ENCODE results near the gene OAF. TPM values are rescaled to one million over a fixed set of nuclear protein-coding genes. Genes with fewer than 3 reads are reported as not detected.

Gene OAF
- total and polyA plus RNA-seq, 2 donors (not counting 1 experiment from before 2014, with no cell fraction given), result 1.3 to 1.9 TPM

GRCh38 chr11:120194166-120194565 lies 16.7 kb upstream of the OAF start:
- no peaks in the 10 kb centered on the region for H4K20me1 ChIP-seq (ENCODE audit: control insufficient read depth, insufficient read depth, low read length, poor library complexity, severe bottlenecking)
- no peak overlapping the region for H2AFZ ChIP-seq (ENCODE audit: insufficient read depth, low read depth, low read length, poor library complexity, severe bottlenecking)
- peaks cover 0 to 8% (median 0%) of the 10 kb centered on the region in 4 experiments for H3K27me3 ChIP-seq (replicated peaks in 1 of 4; ENCODE audit: control extremely low read depth in 1 of 4, control insufficient read depth in 3 of 4, insufficient read depth in 4 of 4, low read length in 3 of 4)
- H3K4me1 Mint-ChIP-seq, result no peaks in the 10 kb centered on the region
- no peak for TF ChIP-seq EZH2 (IDR thresholded peaks at IDR 0.05; ENCODE audit: borderline replicate concordance, insufficient read depth, low read depth, low read length, poor library complexity, severe bottlenecking)
- no peak for TF ChIP-seq CTCF (IDR thresholded peaks at IDR 0.05)
- H3K9me3 Mint-ChIP-seq (ENCODE audit: insufficient read depth), result no peaks in the 10 kb centered on the region
- 93% methylated on average over 4 of the region's 4 CpGs for WGBS (ENCODE audit: insufficient coverage)
- CTCF ChIA-PET, result no interaction called here
- H3K36me3 ChIP-seq (replicated peaks in 1 of 2; ENCODE audit: control extremely low read depth in 1 of 2, control insufficient read depth in 1 of 2, extremely low read depth in 1 of 2, insufficient read depth in 2 of 2, low read length in 1 of 2), result no peaks in the 10 kb centered on the region
- no peaks in the 10 kb centered on the region for H3K4me1 ChIP-seq (ENCODE audit: control insufficient read depth in 2 of 2, insufficient read depth in 2 of 2, low read length in 2 of 2)
- H3K27ac Mint-ChIP-seq, result no peak overlapping the region
- intact Hi-C loops (cut with micrococcal nuclease), result no loop called here
- no peaks in the 10 kb centered on the region for H3K79me2 ChIP-seq (ENCODE audit: control insufficient read depth, insufficient read depth, low read length)
- H3K9me3 ChIP-seq (ENCODE audit: control extremely low read depth in 1 of 3, control insufficient read depth in 2 of 3, insufficient read depth in 1 of 3, low read length in 2 of 3), result no peaks in the 10 kb centered on the region
- no peak overlapping the region for H3K9ac ChIP-seq (ENCODE audit: low read length)
- no peak overlapping the region for H3K4me3 Mint-ChIP-seq
- no peak overlapping the region for H3K4me2 ChIP-seq (replicated peaks; ENCODE audit: low read depth, low read length, poor library complexity, severe bottlenecking)
- ATAC-seq (ENCODE audit: low read depth) (no peak), DNase-seq (no peak)
- H3K27ac ChIP-seq (ENCODE audit: low read length in 2 of 2), result no peak overlapping the region
- H3K27me3 Mint-ChIP-seq, result peaks cover 19% of the 10 kb centered on the region
- POLR2A ChIA-PET, result no interaction called here
- no peak overlapping the region for H3K4me3 ChIP-seq (ENCODE audit: control extremely low read depth in 1 of 5, extremely low read depth in 1 of 5, insufficient read depth in 1 of 5, low read depth in 2 of 5, low read length in 4 of 5)

- no peak overlapping the region for H3K4me3 Mint-ChIP-seq
- POLR2A ChIA-PET, result no interaction called here
Observed at GRCh38 chr11:120195601-120196320, 15.1 kb upstream of the OAF start.

More at GRCh38 chr11:120195601-120196320, 15.1 kb upstream of the OAF start:
- Mint-ChIP-seq H3K4me1 (no peaks in the 10 kb centered on the region), H3K9me3 (ENCODE audit: insufficient read depth) (no peaks in the 10 kb centered on the region), H3K27me3 (peaks cover 24% of the 10 kb centered on the region), H3K27ac (no peak overlapping the region)
- H3K4me1 ChIP-seq (ENCODE audit: control insufficient read depth in 2 of 2, insufficient read depth in 2 of 2, low read length in 2 of 2), result no peaks in the 10 kb centered on the region
- no peaks in the 10 kb centered on the region for H4K20me1 ChIP-seq (ENCODE audit: control insufficient read depth, insufficient read depth, low read length, poor library complexity, severe bottlenecking)
- H3K36me3 ChIP-seq (replicated peaks in 1 of 2; ENCODE audit: control extremely low read depth in 1 of 2, control insufficient read depth in 1 of 2, extremely low read depth in 1 of 2, insufficient read depth in 2 of 2, low read length in 1 of 2), result no peaks in the 10 kb centered on the region
- no peak overlapping the region for H3K9ac ChIP-seq (ENCODE audit: low read length)
- WGBS (ENCODE audit: insufficient coverage), result 93% methylated on average over 10 of the region's 13 CpGs
- CTCF ChIA-PET, result no interaction called here
- no peak overlapping the region for H2AFZ ChIP-seq (ENCODE audit: insufficient read depth, low read depth, low read length, poor library complexity, severe bottlenecking)
- intact Hi-C loops (cut with micrococcal nuclease), result no loop called here
- H3K27me3 ChIP-seq (replicated peaks in 1 of 4; ENCODE audit: control extremely low read depth in 1 of 4, control insufficient read depth in 3 of 4, insufficient read depth in 4 of 4, low read length in 3 of 4), result peaks cover 0 to 6% (median 0%) of the 10 kb centered on the region in 4 experiments
- DNase-seq, result no peak
- ATAC-seq (ENCODE audit: low read depth), result no peak
- no peak overlapping the region for H3K27ac ChIP-seq (ENCODE audit: low read length in 2 of 2)
- no peaks in the 10 kb centered on the region for H3K79me2 ChIP-seq (ENCODE audit: control insufficient read depth, insufficient read depth, low read length)
- no peak overlapping the region for H3K4me2 ChIP-seq (replicated peaks; ENCODE audit: low read depth, low read length, poor library complexity, severe bottlenecking)
- H3K9me3 ChIP-seq (ENCODE audit: control extremely low read depth in 1 of 3, control insufficient read depth in 2 of 3, insufficient read depth in 1 of 3, low read length in 2 of 3), result no peaks in the 10 kb centered on the region
- TF ChIP-seq CTCF (IDR thresholded peaks at IDR 0.05) (no peak), EZH2 (IDR thresholded peaks at IDR 0.05; ENCODE audit: borderline replicate concordance, insufficient read depth, low read depth, low read length, poor library complexity, severe bottlenecking) (no peak)
- no peak overlapping the region for H3K4me3 ChIP-seq (ENCODE audit: control extremely low read depth in 1 of 5, extremely low read depth in 1 of 5, insufficient read depth in 1 of 5, low read depth in 2 of 5, low read length in 4 of 5)
